A673 (cell line): Measurements from ENCODE around the gene POLR1H.
"Not testable (repeated sequence)": the region's sequence is repeated elsewhere in the genome, so short reads cannot be mapped to it uniquely, and the experiment has no call there.

Experiments
- CTCF ChIP-seq: fragments of 300-800, 200-600 bp; sonication (generic); conservative IDR thresholded peaks from 2 replicates; pipeline ENCODE4 v1.5.1; 2017; ENCODE audit warnings: low read depth, mild to moderate bottlenecking, antibody characterized with exemption, low read length, moderate library complexity, mixed read lengths
- EZH2 ChIP-seq: fragments of 200-600 bp; sonication (generic); IDR thresholded peaks from 2 replicates; pipeline ENCODE4 v1.6.1; 2017; ENCODE audit warnings: borderline replicate concordance, low read depth, mild to moderate bottlenecking, mixed read lengths, antibody characterized with exemption, low read length; ENCODE audit not compliant: poor library complexity, severe bottlenecking

DNA sequence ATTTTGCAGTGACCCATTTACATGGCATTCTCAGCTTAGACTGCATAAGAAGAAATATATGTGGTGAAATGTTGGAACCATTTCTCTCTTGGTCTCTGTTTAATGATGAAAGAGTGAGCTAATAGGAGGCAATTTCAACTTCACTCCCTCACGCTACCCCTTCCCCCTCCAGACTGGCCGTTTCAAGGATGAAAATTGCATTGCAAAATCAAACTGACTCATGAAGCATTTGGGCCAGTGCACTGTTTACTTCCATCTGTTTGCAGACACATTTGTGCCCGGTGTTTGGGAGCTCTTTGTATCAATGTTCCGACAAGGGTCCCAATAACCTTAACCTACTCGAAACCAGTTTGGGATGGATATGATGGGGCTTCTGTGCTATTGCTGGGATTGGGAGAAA is 27.6 kb upstream of the POLR1H start:
- not testable (repeated sequence) for TF ChIP-seq CTCF, EZH2
